ENCODE data around the gene PRKAG2.

Gene PRKAG2

GRCh38 chr7:151924001-151924400 is 47.1 kb upstream of the PRKAG2 start:
- TF ChIP-seq FOXM1 (IDR thresholded peaks at IDR 0.05; ENCODE audit: borderline replicate concordance, low read depth) (no peak), ZBTB7A (IDR thresholded peaks at IDR 0.05; ENCODE audit: low read depth) (no peak), EP300 (IDR thresholded peaks at IDR 0.05; ENCODE audit: borderline replicate concordance) (no peak), TEAD4 (IDR thresholded peaks at IDR 0.05) (no peak), NFIC (IDR thresholded peaks at IDR 0.05) (no peak), YY1 (IDR thresholded peaks at IDR 0.05; ENCODE audit: low read depth) (no peak), EGR1 (IDR thresholded peaks at IDR 0.05) (no peak), RAD21 (IDR thresholded peaks at IDR 0.05; ENCODE audit: low read depth) (no peak), TAF1 (IDR thresholded peaks at IDR 0.05; ENCODE audit: low read depth) (no peak), TCF12 (IDR thresholded peaks at IDR 0.05; ENCODE audit: low read depth) (no peak), CREB1 (IDR thresholded peaks at IDR 0.05; ENCODE audit: low read depth) (no peak), USF1 (IDR thresholded peaks at IDR 0.05) (no peak), REST (IDR thresholded peaks at IDR 0.05; ENCODE audit: low read depth) (no peak), CEBPB (IDR thresholded peaks at IDR 0.05) (no peak)
- TF ChIP-seq, protein P1, sequence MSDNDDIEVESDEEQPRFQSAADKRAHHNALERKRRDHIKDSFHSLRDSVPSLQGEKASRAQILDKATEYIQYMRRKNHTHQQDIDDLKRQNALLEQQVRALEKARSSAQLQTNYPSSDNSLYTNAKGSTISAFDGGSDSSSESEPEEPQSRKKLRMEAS (IDR thresholded peaks at IDR 0.05), result no peak

DNA sequence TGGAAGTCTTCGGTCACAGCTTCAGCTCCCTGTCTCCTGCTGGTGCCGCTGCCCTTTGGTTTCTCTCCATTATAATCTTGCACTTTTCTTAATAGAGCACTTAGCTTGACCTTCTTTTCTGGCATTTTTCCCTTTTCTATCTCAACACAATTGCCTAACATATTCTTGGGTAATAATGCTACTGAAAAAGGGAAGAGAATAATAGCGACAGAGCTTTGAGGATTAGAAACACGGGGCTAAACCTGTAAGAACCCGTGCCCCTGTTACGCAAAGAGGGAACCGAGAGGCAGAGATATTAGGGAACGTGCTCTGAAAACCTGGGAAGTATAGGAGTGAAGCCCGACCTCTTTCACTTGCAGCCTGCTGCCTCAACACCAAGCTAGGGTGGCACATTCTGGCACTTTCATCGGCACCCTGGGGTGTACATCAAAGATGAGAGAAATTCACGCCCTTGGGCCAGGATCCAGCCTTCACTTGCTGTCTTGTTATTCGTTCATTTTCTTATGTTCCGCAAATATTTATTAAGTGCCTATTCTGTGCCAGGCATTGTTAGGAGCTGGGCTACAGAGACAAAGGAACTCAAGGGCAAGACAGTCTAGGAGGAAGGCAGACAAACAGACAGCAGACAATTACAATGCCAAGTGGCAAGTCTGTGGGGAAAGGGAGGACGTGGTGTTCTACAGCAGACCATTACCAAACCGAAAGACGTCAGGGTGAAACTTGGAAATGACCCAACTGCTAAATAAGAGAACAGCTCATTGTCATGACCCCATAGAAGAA is 46.4 kb upstream of the PRKAG2 start:
- no peak for TF ChIP-seq NFIC (IDR thresholded peaks at IDR 0.05)
- TF ChIP-seq YY1 (IDR thresholded peaks at IDR 0.05; ENCODE audit: low read depth), result no peak
- TF ChIP-seq, protein P1 (IDR thresholded peaks at IDR 0.05), result no peak
- TF ChIP-seq EGR1 (IDR thresholded peaks at IDR 0.05), result no peak
- TF ChIP-seq CREB1 (IDR thresholded peaks at IDR 0.05; ENCODE audit: low read depth), result no peak
- TF ChIP-seq TEAD4 (IDR thresholded peaks at IDR 0.05), result no peak
- TF ChIP-seq USF1 (IDR thresholded peaks at IDR 0.05), result no peak
- TF ChIP-seq EP300 (IDR thresholded peaks at IDR 0.05; ENCODE audit: borderline replicate concordance), result no peak
- TF ChIP-seq RAD21 (IDR thresholded peaks at IDR 0.05; ENCODE audit: low read depth), result no peak
- no peak for TF ChIP-seq REST (IDR thresholded peaks at IDR 0.05; ENCODE audit: low read depth)
- TF ChIP-seq CEBPB (IDR thresholded peaks at IDR 0.05), result no peak
- no peak for TF ChIP-seq ZBTB7A (IDR thresholded peaks at IDR 0.05; ENCODE audit: low read depth)
- no peak for TF ChIP-seq TCF12 (IDR thresholded peaks at IDR 0.05; ENCODE audit: low read depth)

- TF ChIP-seq ZBTB7A (IDR thresholded peaks at IDR 0.05; ENCODE audit: low read depth), result no peak
- TF ChIP-seq TEAD4 (IDR thresholded peaks at IDR 0.05), result no peak
- no peak for TF ChIP-seq CEBPB (IDR thresholded peaks at IDR 0.05)
- no peak for TF ChIP-seq EGR1 (IDR thresholded peaks at IDR 0.05)
- TF ChIP-seq FOXM1 (IDR thresholded peaks at IDR 0.05; ENCODE audit: borderline replicate concordance, low read depth), result no peak
- no peak for TF ChIP-seq EP300 (IDR thresholded peaks at IDR 0.05; ENCODE audit: borderline replicate concordance)
- TF ChIP-seq RAD21 (IDR thresholded peaks at IDR 0.05; ENCODE audit: low read depth), result no peak
- TF ChIP-seq REST (IDR thresholded peaks at IDR 0.05; ENCODE audit: low read depth), result no peak
- no peak for TF ChIP-seq TCF12 (IDR thresholded peaks at IDR 0.05; ENCODE audit: low read depth)
- TF ChIP-seq YY1 (IDR thresholded peaks at IDR 0.05; ENCODE audit: low read depth), result no peak
- TF ChIP-seq NFIC (IDR thresholded peaks at IDR 0.05), result no peak
- TF ChIP-seq, protein P1 (IDR thresholded peaks at IDR 0.05), result no peak
- TF ChIP-seq TAF1 (IDR thresholded peaks at IDR 0.05; ENCODE audit: low read depth), result no peak
- TF ChIP-seq CREB1 (IDR thresholded peaks at IDR 0.05; ENCODE audit: low read depth), result no peak
- no peak for TF ChIP-seq USF1 (IDR thresholded peaks at IDR 0.05)
Measured at GRCh38 chr7:151921451-151921850, 44.5 kb upstream of the PRKAG2 start.
